ENCODE results near the gene ZNF567.

The ZNF567 gene

DNA sequence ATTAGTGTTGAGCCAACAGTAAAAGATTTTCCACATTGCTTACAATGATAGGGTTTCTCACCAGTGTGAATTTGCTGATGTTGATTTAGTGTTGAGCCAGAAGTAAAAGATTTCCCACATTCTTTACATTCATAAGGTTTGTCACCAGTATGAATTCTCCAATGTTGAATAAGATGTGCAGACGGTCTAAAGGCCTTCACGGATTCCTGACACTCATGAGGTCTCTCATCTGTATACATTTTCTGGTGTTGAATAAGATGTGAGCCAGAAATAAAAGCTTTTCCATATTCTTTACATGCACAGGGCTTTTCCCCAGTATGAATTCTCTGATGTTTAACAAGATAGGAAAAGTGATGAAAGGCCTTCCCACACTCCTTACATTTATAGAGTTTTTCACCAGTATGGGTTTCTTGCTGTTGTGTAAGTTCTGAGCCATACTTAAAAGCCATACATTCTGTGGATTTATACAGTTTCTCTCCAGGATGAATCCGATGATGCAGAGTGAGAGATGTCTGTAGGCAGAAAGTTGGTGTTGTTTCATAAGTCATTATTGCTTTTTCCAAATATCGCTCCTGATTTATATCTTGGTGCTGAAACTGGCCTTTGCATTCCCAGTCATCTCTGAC lies 62.8 kb downstream of the ZNF567 start:
- no peak for DNase-seq (ENCODE audit: low read depth in 2 of 2)
